Stimulated activated CD4-positive, alpha-beta T cell treated with anti-CD3 and anti-CD28 coated beads, Interleukin-4, amount 100 ng/mL, for 1 hour (primary cell): ENCODE results near the gene FLT3.
"Not testable (repeated sequence)": the region's sequence is repeated elsewhere in the genome, so short reads cannot be mapped to it uniquely, and the experiment has no call there.

Experiments used
- DNase-seq: peaks from one replicate; pipeline ENCODE4 v3.0.0-alpha.2; 2020

The FLT3 gene

DNA sequence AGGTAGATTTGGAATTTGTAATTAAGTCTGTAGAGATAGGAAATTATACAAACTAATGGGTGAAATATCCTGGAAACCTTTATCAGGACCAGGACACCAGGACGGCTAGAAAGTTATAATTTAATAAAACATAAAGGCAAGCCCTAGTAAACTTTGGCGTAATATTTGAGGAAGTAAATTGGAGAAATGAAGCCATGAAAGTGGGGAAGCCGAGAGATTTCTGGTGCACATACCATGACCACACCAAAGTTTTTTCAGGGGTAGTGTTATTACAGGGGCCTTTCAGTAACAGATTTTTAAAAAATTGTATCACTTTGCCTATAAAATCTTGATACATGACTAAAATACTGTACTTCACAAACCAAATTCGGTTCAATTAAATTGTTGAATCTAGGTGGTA, 57.2 kb downstream of the FLT3 start:
- DNase-seq, result no peak

DNA sequence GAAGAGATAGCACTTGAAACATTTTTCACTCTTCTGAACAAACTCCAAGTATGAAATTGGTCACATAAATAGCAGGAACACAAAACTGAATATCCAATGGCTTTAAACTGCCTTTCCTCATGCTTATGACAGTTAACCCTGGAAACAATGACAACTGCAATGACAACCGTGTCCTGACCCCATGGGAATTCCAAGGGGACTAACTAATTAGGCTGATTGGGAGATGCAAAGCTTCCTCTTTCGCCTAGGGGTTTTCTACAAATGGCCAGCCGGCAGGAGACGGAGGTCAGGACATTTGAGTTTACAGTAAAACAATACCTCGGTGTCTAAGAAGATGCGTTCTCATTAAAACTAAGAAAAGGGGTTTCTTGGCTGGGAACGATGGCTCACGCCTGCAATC, 58.9 kb downstream of the FLT3 start:
- no peak for DNase-seq

DNA sequence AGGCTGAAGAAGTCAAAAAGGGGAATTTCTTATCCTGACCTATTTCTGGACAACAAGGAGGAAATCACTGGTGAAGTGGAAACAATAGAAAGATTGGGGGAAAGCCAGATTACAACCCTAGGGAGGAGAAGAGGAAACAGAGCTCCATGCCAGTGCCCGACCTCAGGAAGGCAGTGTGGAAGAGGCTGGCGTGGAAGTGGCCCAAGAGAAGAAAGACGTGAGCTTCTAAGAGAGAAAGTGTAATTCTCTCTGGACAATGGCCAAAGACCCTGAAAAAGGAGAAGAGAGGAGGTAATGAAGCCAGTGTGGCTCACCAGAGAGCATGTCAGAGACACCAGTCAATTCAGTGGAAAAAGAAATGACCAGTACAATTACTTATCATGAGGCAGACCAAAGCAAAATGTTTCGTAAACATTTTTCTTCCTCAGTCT, 59.3 kb downstream of the FLT3 start:
- no peak for DNase-seq

DNA sequence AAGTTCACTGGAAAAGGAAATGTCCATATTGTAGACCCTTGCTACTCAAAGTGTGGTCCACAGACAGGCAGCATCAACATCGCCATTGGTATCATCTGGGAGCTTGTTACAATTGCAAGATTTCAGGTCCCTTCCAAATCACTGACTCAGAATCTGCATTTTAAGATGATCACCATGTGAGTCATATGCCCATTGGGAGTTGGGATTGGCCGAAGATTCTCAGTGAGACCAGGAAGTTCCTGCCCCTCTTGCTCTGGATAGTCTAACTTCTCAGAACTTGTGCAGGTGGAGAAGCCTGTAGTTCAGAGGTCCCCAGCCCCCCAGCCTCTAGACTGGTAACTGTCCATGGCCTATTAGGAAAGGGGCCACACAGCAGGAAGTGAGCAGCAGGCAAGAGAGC, 63.0 kb downstream of the FLT3 start:
- DNase-seq, result no peak

DNA sequence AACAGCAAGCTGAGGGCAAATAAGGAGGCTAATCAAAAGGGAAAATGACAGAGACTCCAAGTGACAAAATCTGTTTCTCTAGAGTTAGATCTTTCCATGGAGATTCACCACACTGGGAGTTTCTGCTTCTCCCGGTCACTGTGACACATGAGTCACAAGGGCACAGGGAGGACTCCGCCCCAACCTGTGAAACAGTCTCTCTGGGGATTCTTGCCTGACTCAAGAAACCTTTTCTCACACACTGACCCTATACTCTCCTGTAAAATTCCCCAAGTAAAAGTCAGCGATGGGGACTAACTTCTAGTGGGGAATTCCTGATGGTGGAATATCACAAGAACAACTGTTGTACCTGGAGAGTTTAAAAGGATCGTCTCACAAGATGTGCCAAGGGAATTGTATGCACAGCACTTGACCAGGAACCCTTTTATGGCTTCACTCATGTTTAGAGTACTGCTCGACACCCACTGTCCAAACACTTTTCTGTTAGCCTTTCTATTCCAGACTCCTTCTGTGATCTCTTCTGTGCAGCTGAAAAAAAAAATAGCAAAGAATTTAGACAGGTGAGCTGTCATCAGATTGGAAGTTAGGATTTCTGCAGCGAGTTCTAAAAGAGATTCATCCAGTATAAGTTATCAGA, 65.1 kb downstream of the FLT3 start:
- DNase-seq, result no peak

DNA sequence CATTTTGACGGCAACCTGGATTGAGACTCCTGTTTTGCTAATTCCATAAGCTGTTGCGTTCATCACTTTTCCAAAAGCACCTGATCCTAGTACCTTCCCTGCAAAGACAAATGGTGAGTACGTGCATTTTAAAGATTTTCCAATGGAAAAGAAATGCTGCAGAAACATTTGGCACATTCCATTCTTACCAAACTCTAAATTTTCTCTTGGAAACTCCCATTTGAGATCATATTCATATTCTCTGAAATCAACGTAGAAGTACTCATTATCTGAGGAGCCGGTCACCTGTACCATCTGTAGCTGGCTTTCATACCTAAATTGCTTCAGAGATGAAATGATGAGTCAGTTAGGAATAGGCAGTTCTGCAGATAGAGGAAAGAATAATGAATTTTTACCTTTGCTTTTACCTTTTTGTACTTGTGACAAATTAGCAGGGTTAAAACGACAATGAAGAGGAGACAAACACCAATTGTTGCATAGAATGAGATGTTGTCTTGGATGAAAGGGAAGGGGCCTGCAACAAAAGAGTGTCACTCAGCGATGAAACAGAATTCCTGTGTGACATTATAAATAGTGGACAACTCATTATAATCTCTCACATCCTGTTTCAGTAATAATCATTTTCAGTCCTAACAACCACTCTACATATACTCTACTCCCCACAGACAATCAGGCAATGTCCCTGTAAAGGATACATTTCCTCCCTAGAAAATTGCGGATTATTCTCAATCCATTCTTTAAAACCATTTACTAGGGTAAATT, 66.3 kb downstream of the FLT3 start:
- no peak for DNase-seq

DNA sequence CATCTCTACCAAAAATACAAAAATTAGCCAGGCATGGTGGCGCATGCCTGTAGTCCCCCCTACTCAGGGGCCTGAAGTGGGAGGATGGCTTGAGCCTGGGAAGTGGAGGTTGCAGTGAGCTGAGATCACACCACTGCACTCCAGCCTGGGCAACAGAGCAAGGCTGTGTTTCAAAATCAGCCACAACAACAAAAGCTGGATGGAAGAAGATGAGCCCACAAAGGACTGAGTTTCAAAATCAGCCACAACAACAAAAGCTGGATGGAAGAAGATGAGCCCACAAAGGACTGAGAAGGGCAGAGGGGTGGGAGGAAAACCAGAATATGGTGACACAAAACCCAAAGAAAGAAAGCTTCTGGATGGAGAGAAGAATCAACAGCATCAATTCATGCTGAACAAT, 67.9 kb downstream of the FLT3 start:
- not testable (repeated sequence) for DNase-seq

DNA sequence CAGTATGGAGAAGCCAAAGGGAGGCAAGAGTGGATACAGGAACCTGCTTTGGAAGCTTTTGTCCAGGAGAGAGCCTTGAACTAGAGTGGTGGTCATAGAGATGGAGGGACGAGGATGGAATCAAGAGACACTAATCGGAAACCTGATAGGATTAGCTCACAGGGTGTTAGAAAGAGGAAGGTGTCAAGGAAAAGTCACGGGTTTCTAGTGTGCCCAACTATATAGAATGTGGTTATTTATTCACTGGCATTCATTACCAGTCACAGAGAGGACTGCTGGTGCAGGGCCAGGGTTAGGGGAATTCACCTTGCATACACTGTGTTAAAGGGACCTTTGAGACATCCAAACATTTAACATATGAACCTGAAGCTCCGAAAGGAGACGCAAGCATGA, 68.5 kb downstream of the FLT3 start:
- DNase-seq, result no peak

DNA sequence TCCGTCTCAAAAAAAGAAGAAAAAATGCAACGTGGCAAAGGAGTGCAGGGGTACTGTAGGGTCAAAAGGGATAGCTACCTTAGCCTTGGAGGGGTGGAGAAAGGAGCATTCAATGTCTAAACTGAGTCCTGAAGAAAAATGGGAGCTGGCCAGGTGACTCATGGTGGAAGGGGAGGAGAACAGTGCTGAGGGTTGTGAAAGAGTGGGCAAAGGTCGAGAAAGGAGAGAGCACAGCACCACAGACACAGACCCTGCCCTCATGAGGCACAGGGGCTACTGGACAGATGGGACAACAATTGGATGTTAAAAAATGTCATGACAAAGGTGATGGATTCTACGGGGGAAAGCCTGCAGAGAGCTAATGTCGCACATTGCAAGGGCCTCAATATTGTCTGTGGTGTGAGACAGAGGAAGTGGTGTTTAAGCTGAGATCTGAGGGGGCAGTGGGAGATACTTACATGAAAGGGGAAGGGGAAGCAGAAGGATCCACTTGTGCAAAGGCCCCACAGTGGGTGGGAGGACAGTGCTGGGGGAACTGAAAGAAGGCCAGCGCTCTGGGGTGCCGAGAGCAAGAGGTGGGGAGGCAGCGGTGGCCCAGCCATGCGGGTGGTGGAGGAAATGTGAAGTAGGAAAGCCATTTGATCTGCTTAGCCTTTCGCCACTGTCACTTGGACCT, 69.0 kb downstream of the FLT3 start:
- no peak for DNase-seq

DNA sequence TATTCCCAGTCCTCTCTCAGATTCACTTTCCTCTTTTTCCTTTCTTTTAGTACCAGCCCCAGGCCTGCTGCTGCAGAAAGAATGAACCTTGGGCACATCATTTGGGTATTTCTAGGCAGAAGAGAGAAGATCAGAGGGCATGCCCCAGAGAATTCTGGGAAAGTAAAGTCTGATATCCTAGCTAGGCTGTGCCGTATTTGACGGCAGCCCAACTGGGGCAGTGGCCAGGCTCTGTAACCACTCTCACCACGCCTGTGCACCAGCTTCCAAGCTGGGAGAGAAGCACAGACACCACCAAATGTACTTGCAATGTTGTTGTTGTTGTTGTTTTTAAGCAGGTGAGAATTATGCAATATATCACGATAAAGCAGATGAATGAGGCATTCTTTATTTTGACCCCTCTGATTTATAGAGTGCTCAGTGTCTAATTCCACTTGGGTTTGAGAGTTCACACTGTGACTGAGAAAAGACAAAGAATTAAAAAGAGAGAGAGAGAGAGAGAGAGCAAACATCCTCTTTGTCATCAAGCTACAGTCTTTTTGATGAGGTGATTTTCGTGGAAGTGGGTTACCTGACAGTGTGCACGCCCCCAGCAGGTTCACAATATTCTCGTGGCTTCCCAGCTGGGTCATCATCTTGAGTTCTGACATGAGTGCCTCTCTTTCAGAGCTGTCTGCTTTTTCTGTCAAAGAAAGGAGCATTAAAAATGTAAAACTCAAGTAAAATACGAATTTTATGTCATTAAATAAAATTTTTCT, 72.6 kb downstream of the FLT3 start:
- DNase-seq, result no peak

DNA sequence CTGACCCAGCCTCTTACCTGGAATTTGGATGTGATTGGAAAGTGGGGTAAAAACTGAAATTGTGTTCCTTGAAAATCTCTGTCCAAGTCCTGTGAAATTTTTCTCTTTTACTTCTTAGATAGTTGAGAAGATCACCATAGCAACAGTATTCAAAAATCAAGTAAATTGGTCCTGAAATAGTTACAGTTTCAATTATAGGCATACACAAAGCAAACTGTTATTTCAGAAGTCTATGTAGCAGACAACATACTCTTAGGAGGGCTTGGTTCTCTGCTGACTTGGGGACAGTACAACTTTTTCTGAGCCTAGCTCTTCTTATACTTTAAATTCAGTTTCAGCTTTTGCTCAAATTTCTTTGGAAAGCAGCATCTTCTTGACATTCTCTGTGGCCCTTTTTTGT, 73.3 kb downstream of the FLT3 start:
- no peak for DNase-seq

DNA sequence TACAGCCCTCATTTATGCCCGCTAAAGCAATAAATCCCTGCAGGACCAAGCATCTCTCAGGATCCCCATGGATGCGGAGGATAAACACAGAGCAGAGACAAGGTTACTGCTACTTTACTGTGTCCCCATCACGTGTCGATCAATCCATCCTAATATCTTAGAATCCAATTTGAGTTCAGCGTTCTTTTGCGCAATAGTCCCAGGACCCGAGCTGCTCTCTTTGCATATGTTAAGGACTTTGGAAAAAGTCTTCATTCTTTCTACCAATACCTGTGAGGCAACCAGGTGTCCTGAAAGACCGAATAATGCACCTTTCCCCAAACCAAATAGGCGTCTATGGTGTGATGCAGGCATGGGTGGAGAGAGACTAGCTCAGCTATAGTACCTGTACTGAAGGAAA, 73.9 kb downstream of the FLT3 start:
- no peak for DNase-seq

DNA sequence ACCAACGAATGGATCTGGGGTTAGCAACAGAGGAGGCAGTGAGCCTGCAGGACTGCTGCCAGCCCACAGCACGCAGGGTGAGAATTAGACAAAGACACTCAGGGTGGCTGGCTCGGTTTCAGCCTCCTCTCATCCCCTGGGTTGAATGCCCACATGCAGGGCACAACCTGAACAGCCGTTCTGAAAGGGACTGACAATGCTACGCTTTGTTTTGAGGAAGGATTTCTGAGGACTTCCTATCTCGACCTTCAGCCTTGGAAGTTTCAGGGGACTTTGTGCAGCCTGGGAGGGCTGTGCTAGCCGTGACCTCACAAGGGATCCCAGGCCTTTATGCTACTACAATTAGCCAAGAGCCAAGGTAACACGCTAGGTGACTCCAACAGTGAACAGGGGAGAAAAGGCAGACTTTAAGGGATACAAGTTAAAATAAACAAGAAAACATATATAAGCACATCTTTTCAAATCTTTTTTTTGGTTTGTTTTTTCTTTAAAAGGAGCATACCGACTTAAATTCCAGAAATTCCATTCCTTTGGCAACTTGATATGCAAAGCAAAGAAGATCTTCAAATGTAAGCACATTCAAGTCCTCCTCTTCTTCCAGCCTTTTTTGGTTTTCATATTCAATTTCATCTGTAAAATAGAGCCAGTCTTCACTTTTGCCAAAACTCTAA, 77.4 kb downstream of the FLT3 start:
- no peak for DNase-seq

DNA sequence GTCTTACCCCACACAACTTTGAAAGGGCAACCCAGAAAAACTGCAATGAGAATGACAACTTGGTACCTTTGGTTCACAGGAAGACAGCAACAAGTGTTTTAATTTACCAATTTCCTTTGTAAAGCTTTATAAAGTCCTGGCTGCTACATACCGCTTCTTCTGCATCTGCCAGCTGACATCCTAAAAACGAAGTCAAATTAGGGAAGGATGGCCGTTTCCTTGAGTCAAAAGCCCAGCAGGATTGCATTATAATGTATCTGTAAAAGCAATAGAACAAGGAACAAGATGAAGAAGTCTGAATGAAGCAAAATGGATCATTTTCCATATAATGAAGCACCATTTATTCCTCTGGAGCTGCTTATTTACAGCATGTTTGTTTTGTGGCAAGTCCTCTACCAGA, 86.1 kb downstream of the FLT3 start:
- DNase-seq, result no peak

DNA sequence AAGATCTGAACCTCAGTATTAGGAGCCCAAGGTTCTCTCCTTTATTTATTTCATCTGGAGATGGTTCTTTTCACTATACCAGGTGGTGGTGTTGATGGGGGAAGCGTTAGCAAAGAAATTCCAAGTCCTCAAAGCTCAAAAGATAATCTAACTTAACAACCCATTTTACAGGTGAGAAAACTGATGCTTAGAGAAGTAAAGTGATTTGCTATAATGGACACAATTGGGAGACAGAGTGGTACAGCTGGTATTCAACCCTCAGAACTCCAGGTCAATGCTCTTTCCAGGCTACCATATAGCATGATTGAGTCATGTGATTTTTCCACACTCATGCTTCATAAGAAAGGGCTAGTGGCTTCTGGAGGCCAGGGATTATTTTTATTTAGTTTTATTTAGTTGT, 86.9 kb downstream of the FLT3 start:
- DNase-seq, result no peak

DNA sequence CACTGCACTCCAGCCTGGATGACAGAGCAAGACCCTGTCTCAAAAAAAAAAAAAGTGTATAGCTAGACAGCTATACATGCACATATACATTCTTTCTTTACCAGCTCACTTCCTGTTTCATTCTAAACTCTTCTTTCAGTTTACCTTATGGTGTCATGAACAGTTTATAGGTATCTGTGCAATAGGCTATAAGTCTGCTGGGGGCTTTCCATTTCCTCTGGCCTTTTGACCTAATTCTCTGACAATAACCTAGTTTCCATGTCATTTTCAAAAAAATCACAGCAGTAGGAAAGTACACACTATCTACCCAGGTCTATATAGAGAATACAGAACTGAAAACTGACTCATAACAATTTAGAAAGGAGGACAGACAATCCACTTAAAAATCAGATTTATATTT, 87.5 kb downstream of the FLT3 start:
- DNase-seq, result no peak

DNA sequence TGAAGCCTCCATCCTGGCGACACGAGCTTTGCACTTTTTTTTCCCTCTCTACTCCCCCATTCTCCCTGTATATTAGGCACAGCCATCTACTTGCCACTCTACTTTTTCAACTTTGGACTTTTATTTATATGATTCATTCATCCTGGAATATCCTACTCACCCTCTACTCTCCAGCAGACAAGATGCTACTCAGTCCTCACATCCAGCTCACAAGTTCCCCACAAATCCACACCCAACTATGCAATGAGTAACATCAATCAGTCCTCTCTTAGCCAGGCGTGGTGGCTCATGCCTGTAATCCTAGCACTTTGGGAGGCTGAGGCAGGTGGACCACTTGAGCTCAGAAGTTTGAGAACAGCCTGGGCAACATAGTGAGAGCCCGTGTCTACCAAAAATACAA, 88.0 kb downstream of the FLT3 start:
- DNase-seq, result no peak

DNA sequence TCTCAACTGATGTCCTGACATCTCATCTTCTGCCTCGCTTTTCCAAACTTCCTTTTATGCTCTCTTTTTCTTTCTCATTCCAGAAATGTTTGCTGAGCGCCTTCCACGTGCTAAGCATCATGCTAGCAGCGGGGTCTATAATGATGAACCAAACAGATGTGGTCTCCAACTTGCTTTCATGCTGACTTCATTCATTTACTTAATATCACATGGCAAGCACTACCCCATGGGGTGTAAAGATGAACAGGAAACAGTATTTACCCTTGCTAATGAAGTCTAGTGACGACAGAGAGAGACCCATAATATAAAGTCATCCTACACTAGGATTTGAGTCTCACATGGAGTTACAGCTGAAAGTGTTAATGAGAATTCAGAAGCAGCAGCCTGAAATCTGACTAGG, 90.3 kb downstream of the FLT3 start:
- DNase-seq, result no peak

DNA sequence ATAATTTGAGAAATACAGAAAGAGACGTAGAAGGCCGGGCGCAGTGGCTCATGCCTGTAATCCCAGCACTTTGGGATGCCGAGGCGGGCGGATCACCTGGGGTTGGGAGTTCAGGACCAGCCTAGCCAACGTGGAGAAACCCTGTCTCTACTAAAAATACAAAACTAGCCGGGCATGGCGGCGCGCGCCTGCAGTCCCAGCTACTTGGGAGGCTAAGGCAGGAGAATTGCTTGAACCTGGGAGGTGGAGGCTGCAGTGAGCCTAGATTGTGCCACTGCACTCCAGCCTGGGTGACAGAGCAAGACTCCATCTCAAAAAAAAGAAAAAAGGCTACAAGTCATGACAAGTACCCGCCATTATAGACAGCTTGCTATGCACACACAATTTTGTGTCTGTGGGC, 95.4 kb downstream of the FLT3 start:
- DNase-seq, result not testable (repeated sequence)

DNA sequence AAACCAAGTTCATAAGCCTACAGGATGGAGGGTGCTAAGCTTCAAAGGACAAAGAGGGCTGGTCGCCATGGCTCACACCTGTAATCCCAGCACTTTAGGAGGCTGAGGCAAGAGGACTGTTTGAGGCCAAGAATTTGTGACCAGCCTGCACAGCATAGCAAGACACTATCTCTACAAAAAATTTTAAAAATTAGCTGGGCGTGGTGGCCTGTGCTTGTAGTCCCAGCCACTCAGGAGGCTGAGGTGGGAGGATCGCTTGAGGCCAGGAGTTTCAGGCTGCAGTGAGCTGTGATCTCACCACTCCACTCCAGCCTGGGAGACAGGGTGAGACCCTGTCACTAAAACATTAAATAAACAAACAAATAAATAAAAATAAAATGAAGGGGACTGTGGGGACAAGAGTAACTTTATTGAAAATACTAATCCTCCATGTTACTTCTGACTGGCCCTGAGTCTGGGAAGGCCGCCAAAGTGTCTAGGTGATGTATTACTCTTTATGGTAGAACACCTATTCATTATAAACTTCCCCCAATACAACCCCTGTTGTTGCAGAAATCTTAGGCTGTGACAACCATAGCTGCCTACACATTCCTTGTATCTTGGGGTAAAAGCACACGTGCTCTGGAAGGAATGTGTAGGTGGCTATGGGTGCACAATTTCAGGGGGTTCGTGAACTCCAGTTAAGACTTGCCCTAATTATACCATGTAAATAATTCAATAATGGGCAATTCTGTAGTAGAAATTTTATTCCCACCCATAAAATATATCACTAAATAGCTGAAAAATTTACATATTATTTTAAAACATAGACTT, 97.3 kb downstream of the FLT3 start:
- no peak for DNase-seq

DNA sequence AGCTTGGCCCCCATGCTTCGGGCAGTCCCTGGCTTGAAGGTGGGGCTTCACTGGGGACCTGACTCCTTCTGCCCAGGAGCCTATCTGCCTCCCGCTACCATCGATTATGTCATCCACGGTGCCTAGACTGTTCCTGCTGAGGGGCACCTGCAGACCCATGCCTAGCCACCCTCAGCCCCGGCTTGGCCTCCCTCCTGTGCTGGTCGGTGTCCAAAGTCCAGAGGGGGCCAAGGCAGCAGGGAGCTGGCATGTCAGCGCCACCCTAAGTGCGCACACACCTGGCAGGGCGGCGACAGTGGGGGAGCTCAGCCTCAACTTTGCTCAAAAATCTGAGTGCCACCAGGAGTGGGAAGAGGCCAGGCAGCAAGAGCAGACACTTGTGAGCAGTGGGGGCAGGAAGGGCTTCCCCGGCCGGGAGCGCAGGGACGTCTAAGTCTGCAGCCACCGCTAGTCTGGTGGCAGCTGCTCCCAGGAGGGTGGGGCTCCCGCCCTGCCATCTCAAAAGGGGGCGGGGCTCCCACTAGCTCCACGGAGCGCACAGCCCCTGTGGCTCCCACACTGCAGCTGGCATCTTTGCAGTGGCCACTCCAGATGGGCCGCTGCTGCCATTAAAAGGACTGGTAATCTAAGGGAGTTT, 98.4 kb downstream of the FLT3 start:
- no peak for DNase-seq

DNA sequence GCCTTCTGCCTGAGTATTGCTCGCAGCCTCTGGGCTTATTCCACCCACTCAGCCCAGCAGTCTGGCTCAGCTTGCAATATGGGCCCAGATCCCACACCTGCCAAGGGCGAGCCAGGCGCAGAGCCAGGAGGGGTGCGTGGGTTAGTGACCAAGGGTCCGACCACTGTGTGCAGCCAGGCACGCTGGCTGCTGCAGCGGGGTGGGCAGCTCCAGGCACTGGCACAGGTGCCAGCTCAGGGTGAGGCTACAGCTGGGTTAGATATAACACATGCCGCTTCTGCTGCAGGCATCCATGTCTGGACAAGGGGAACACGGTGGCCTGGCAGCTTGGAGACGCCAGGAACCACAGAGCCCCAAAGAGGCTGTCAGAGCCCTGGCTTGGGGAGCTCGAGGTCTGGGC, 99.3 kb downstream of the FLT3 start:
- no peak for DNase-seq
